HL-60 (cell line): ENCODE data around the gene EFCAB6.

ENCODE experiments used
- CTCF ChIP-seq: IDR thresholded peaks from one replicate; pipeline ENCODE4 v1.5.1; 2011; ENCODE audit warnings: low read length, control low read depth, inconsistent platforms; ENCODE audit not compliant: insufficient read depth
- GABPA ChIP-seq: IDR thresholded peaks from 2 replicates; pipeline ENCODE4 v1.6.1; 2012; ENCODE audit warnings: low read depth
- POLR2AphosphoS5 ChIP-seq: IDR thresholded peaks from 2 replicates; pipeline ENCODE4 v1.6.1; 2012; ENCODE audit warnings: low read depth
- REST ChIP-seq: IDR thresholded peaks from 2 replicates; pipeline ENCODE4 v1.6.1; 2012; ENCODE audit warnings: low read depth; ENCODE audit not compliant: insufficient replicate concordance

GRCh38 chr22:43482318-43482625 is 329.8 kb downstream of the EFCAB6 start:
- TF ChIP-seq CTCF = no peak
- TF ChIP-seq GABPA = no peak
- TF ChIP-seq POLR2AphosphoS5 = no peak
- TF ChIP-seq REST = no peak
